Amygdala (tissue), 56 donors: Measurements from ENCODE around the gene EEF1A2.

Source experiments
- DNase-seq, 56 donors: peaks; one replicate each; lab custom pipeline; 2025; lab: John Stamatoyannopoulos, UW

Gene EEF1A2

GRCh38 chr20:63458170-63459069, 40.5 kb downstream of the EEF1A2 start:
- no peak for DNase-seq

- DNase-seq = peak in 38 of 56 donors; percentile 12 to 73 (median 47)
Measured at GRCh38 chr20:63457737-63458136, 41.1 kb downstream of the EEF1A2 start.

GRCh38 chr20:63456429-63457284, 42.2 kb downstream of the EEF1A2 start:
- no peak for DNase-seq

- DNase-seq = no peak
Measured at GRCh38 chr20:63455568-63455859, 43.4 kb downstream of the EEF1A2 start.

DNA sequence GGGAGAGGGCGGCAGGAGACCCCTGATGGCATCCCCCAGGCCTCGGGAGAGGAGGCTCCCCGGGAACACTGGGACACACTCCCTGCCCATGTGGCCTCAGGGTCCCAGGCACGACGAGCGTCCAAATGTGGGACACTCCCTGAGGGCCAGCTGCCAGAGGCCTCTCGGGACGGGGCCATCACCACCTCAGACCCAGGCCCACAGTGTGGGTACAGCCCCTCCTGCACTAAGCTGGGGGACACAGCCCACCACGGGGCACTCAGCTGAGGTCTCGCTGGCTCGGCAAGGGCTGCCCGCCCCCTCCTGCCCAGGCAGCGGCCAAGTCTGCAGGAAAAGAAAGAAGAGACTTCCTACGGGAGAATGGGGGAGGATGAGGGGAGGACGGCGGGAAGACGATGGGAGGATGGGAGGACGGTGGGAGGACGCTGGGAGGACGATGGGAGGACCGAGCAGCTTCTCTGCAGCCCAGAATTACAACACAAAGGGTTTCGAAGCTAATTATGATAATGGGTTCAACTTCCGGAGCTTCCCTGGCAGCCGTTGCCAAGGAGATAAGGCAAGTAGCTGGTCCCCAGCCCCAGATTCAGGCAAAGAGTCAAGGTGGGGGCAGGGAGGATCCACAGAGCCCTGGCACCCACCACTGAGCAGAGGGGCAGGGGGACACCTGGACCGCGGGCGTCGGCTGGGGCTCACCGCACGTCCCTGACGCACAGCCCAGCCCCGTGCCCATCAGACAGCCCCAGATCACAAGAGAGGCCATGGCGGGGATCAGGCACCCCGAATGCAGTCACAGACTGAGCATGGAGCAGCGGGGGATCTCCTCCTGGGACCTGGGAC, 43.9 kb downstream of the EEF1A2 start:
- DNase-seq = peak in 5 of 56 donors; percentile 27 to 52 (median 37)

DNA sequence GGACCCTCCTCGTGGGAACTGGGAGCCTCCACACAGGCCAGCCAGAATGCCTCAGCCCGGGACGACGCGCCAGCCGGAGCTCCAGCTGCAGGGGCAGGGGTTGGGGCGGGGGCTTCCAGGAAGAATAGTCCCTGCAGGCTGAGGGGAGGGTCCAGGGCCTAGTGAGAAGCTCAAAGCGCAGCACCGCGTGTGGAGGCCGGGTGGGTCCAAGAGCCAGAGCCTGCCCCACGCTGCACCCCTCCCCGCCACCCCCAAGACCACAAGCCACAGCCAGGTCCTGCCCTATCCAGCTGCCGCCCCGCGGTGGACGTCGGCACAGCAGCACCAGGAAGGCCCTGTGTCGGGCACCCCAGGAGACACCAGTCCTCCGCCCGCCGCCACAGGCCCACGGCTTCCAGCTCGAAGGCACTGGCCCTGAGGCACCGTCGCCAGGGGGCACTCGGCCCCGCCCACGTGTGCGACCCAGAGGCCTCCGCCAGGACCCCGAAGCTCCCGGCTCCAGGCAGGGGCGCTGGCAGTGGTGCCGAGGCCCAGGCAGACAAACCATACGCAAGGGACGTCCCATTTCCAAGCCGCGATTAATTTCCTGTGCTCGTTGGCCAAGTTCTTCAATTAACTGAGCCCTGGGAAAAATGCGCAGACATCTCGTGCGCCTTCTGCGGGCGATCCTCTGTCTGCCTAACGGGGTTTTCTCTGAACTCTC, 45.9 kb downstream of the EEF1A2 start:
- DNase-seq = peak in 2 of 56 donors; percentile 30 to 38

- no peak for DNase-seq
Measured at GRCh38 chr20:63452341-63452740, 46.5 kb downstream of the EEF1A2 start.

- DNase-seq = peak in 1 of 56 donors; percentile 27
Measured at GRCh38 chr20:63451821-63452220, 47.1 kb downstream of the EEF1A2 start.

- no peak for DNase-seq
Measured at GRCh38 chr20:63449796-63450730, 48.8 kb downstream of the EEF1A2 start.

DNA sequence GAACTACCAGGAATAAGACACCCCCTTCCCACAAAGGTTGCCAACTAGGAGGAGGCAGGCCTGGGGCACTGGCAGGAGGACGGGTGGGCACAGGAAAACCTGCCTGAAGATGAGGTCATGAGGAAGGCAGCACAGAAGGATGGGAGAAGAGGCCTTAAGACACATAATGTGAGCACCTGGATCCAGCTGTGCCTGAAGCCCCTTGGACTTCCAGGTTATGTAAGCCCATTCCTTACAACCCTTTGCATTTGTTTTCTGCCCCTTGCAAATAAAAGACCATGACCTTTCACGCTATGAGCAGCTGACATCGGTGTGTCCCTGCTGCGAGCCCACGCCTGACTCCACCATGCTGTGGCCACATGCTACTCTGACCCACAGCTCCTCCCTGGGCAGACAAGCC, 49.9 kb downstream of the EEF1A2 start:
- no peak for DNase-seq

DNA sequence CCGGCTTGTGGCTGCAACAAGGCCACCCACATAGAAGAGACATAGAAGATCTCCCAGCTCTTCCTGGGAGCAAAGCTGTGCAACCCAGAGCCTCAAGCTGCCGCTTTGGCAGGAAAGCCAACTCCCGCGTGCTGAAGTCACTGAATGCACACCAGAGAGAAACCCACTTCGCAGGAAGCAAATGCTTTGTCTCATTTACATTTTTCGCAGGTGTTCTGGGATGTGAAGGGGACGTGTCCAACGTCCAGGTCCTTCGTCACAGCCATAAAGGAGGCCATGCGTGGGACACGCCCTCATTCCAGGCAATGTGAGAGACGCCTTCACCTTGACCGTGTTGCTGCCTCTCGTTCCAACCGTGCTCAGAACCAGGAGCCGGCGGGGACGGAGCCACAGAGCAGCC, 50.9 kb downstream of the EEF1A2 start:
- no peak for DNase-seq

- no peak for DNase-seq
Measured at GRCh38 chr20:63447320-63447719, 51.6 kb downstream of the EEF1A2 start.

- DNase-seq = peak in 30 of 56 donors; percentile 13 to 69 (median 44)
Measured at GRCh38 chr20:63446216-63447024, 52.5 kb downstream of the EEF1A2 start.

GRCh38 chr20:63445075-63445734, 53.7 kb downstream of the EEF1A2 start:
- DNase-seq = no peak

GRCh38 chr20:63444548-63444947, 54.3 kb downstream of the EEF1A2 start:
- no peak for DNase-seq

GRCh38 chr20:63443606-63444395, 55.1 kb downstream of the EEF1A2 start:
- no peak for DNase-seq

- peak in 27 of 56 donors; percentile 11 to 65 (median 37) for DNase-seq
Measured at GRCh38 chr20:63442100-63442493, 56.8 kb downstream of the EEF1A2 start.
